Measurements from ENCODE around the gene ADRB1.

Gene ADRB1

GRCh38 chr10:114003161-114003941 is 40.3 kb upstream of the ADRB1 start:
- Mint-ChIP-seq H3K36me3 (ENCODE audit: low read depth) (no peaks in the 10 kb centered on the region), H3K4me3 (no peak overlapping the region), H3K4me1 (no peaks in the 10 kb centered on the region), H3K27ac (no peak overlapping the region), H3K27me3 (ENCODE audit: low read depth) (peaks cover 19% of the 10 kb centered on the region), H3K9me3 (no peaks in the 10 kb centered on the region)
- no peak for TF ChIP-seq CTCF (IDR thresholded peaks at IDR 0.05; ENCODE audit: unreplicated experiment in 3 of 3)

- no peak overlapping the region for H3K27ac Mint-ChIP-seq
- no peaks in the 10 kb centered on the region for H3K9me3 Mint-ChIP-seq
- H3K36me3 Mint-ChIP-seq (ENCODE audit: low read depth): no peaks in the 10 kb centered on the region
- H3K27me3 Mint-ChIP-seq (ENCODE audit: low read depth): peaks cover 3% of the 10 kb centered on the region
- no peaks in the 10 kb centered on the region for H3K4me1 Mint-ChIP-seq
- no peak overlapping the region for H3K4me3 Mint-ChIP-seq
- no peak for TF ChIP-seq CTCF (IDR thresholded peaks at IDR 0.05; ENCODE audit: unreplicated experiment in 3 of 3)
Observed at GRCh38 chr10:114009281-114009996, 34.2 kb upstream of the ADRB1 start.

GRCh38 chr10:114010316-114010715 is 33.4 kb upstream of the ADRB1 start:
- Mint-ChIP-seq H3K9me3 (no peaks in the 10 kb centered on the region), H3K27me3 (ENCODE audit: low read depth) (no peaks in the 10 kb centered on the region), H3K4me1 (no peaks in the 10 kb centered on the region), H3K36me3 (ENCODE audit: low read depth) (no peaks in the 10 kb centered on the region), H3K27ac (no peak overlapping the region), H3K4me3 (no peak overlapping the region)
- TF ChIP-seq CTCF (IDR thresholded peaks at IDR 0.05; ENCODE audit: unreplicated experiment in 3 of 3): no peak

- TF ChIP-seq CTCF (IDR thresholded peaks at IDR 0.05; ENCODE audit: unreplicated experiment in 3 of 3): no peak
- H3K27me3 Mint-ChIP-seq (ENCODE audit: low read depth): peaks cover 11% of the 10 kb centered on the region
- H3K9me3 Mint-ChIP-seq: peaks cover 2% of the 10 kb centered on the region
- no peak overlapping the region for H3K27ac Mint-ChIP-seq
- H3K36me3 Mint-ChIP-seq (ENCODE audit: low read depth): no peaks in the 10 kb centered on the region
- H3K4me1 Mint-ChIP-seq: no peaks in the 10 kb centered on the region
- H3K4me3 Mint-ChIP-seq: no peak overlapping the region
Observed at GRCh38 chr10:114012650-114013049, 31.0 kb upstream of the ADRB1 start.

GRCh38 chr10:114015708-114016107 is 28.0 kb upstream of the ADRB1 start:
- H3K36me3 Mint-ChIP-seq (ENCODE audit: low read depth): no peaks in the 10 kb centered on the region
- H3K4me1 Mint-ChIP-seq: peaks cover 4% of the 10 kb centered on the region
- peaks cover 30% of the 10 kb centered on the region for H3K27me3 Mint-ChIP-seq (ENCODE audit: low read depth)
- peaks cover 2% of the 10 kb centered on the region for H3K9me3 Mint-ChIP-seq
- no peak overlapping the region for H3K27ac Mint-ChIP-seq
- TF ChIP-seq CTCF (IDR thresholded peaks at IDR 0.05; ENCODE audit: unreplicated experiment in 3 of 3): no peak
- H3K4me3 Mint-ChIP-seq: no peak overlapping the region
